GM18907 (cell line): ENCODE data around the gene MCC.

Experiments
- ATAC-seq: cut with Tn5 transposase; IDR thresholded peaks from one replicate; pipeline ENCODE4 v1.9.1; 2021; ENCODE audit warnings: mild to moderate bottlenecking, moderate library complexity; ENCODE audit not compliant: unreplicated experiment

Gene MCC

GRCh38 chr5:113487781-113488644 lies at the start of gene MCC:
TSS of gene MCC (minus strand) at chr5:113488453.
- ATAC-seq, result peak; percentile 37

- ATAC-seq, result no peak
Observed at GRCh38 chr5:113531481-113532159, 43.4 kb upstream of the MCC start.

- ATAC-seq, result no peak
Observed at GRCh38 chr5:113527746-113528145, 39.5 kb upstream of the MCC start.

GRCh38 chr5:113526421-113526820 lies 38.2 kb upstream of the MCC start:
- ATAC-seq, result no peak

GRCh38 chr5:113524927-113525326 lies 36.7 kb upstream of the MCC start:
- ATAC-seq, result peak; percentile 61

- ATAC-seq, result no peak
Observed at GRCh38 chr5:113523168-113523567, 34.9 kb upstream of the MCC start.

GRCh38 chr5:113520899-113521298 lies 32.6 kb upstream of the MCC start:
- no peak for ATAC-seq

- ATAC-seq, result peak; percentile 81
Observed at GRCh38 chr5:113520429-113520828, 32.2 kb upstream of the MCC start.

GRCh38 chr5:113519412-113519811 lies 31.2 kb upstream of the MCC start:
- ATAC-seq, result no peak

- ATAC-seq, result no peak
Observed at GRCh38 chr5:113518884-113519283, 30.6 kb upstream of the MCC start.

GRCh38 chr5:113514289-113514635 lies 26.0 kb upstream of the MCC start:
- ATAC-seq, result no peak

GRCh38 chr5:113513384-113514288 lies 25.4 kb upstream of the MCC start, which contains the start of gene YTHDC2:
TSS of gene YTHDC2 (plus strand) at chr5:113513694. CDS start at chr5:113513896, 202 bp downstream.
- peak; percentile 99 for ATAC-seq

- ATAC-seq, result no peak
Observed at GRCh38 chr5:113512341-113512740, 24.1 kb upstream of the MCC start.

- ATAC-seq, result peak; percentile 20
Observed at GRCh38 chr5:113510836-113511451, 22.7 kb upstream of the MCC start.

- ATAC-seq, result no peak
Observed at GRCh38 chr5:113508756-113509155, 20.5 kb upstream of the MCC start.

- ATAC-seq, result peak; percentile 30
Observed at GRCh38 chr5:113507601-113508000, 19.3 kb upstream of the MCC start.

- ATAC-seq, result no peak
Observed at GRCh38 chr5:113505181-113505580, 16.9 kb upstream of the MCC start.

GRCh38 chr5:113503146-113503545 lies 14.9 kb upstream of the MCC start:
- ATAC-seq, result no peak

- no peak for ATAC-seq
Observed at GRCh38 chr5:113502073-113502472, 13.8 kb upstream of the MCC start.

- no peak for ATAC-seq
Observed at GRCh38 chr5:113495422-113495841, 7.2 kb upstream of the MCC start.

GRCh38 chr5:113493446-113493845 lies 5.2 kb upstream of the MCC start:
- ATAC-seq, result no peak
